Heart left ventricle (tissue), 16 donors: ENCODE measurements around the gene NTRK2. TPM values are rescaled to one million over a fixed set of nuclear protein-coding genes. Genes with fewer than 3 reads are reported as not detected.
A peak's percentile ranks its signal among the peaks of the same experiment; 100 is the strongest.

Experiments used
- ATAC-seq, 4 donors: fragments of 200-7000 bp; cut with Tn5 transposase; one replicate each; pipeline ENCODE4 v1.9.1; 2020 to 2022; ENCODE audit warnings: moderate library complexity in 4 of 4, mild to moderate bottlenecking in 3 of 4, moderate number of reproducible peaks in 1 of 4
- DNase-seq, 5 donors: peaks; one replicate each; pipeline ENCODE4 v3.0.0-alpha.2; 2020
- H3K27ac ChIP-seq, 12 donors: fragments of 200-600 bp; sonication (generic) in 4 of 12; one replicate each; pipeline versions ENCODE4 v1.5.0 to v1.8.0; 2016 to 2022; ENCODE audit warnings: mild to moderate bottlenecking in 2 of 12
- H3K27me3 ChIP-seq, 9 donors: fragments of 200-600 bp; sonication (generic) in 2 of 9; one replicate each; pipeline versions ENCODE4 v1.5.1 to v1.8.0; 2016 to 2022; ENCODE audit warnings: mild to moderate bottlenecking in 3 of 9
- H3K36me3 ChIP-seq, 9 donors: fragments of 200-600 bp; sonication (generic) in 2 of 9; one replicate each; pipeline versions ENCODE4 v1.5.0 to v1.8.0; 2018 to 2022; ENCODE audit warnings: mild to moderate bottlenecking in 2 of 9
- H3K4me1 ChIP-seq, 12 donors: fragments of 200-600 bp; sonication (generic) in 4 of 12; one replicate each; pipeline versions ENCODE4 v1.5.0 to v1.8.0; 2016 to 2022; ENCODE audit warnings: mild to moderate bottlenecking in 3 of 12
- H3K4me3 ChIP-seq, 12 donors: fragments of 200-600 bp; sonication (generic) in 4 of 12; one replicate each; pipeline versions ENCODE4 v1.5.0 to v1.8.0; 2017 to 2022; ENCODE audit warnings: mild to moderate bottlenecking in 9 of 12, moderate library complexity in 4 of 12
- H3K9me3 ChIP-seq, 12 donors: fragments of 200-600 bp; sonication (generic) in 4 of 12; one replicate each; pipeline versions ENCODE4 v1.5.0 to v1.8.0; 2016 to 2022; ENCODE audit warnings: mild to moderate bottlenecking in 1 of 12
- CTCF ChIP-seq, 12 donors: fragments of 200-600 bp; sonication (generic) in 4 of 12; IDR thresholded peaks; one replicate each; pipeline versions ENCODE4 v1.5.0 to v1.8.0; 2018 to 2022; ENCODE audit warnings: antibody characterized with exemption in 12 of 12, mild to moderate bottlenecking in 5 of 12
- POLR2A ChIP-seq, 2 donors: fragments of 450-650 bp; IDR thresholded peaks; one replicate each; pipeline ENCODE4 v1.6.1; 2017; ENCODE audit warnings: antibody characterized with exemption in 2 of 2, mild to moderate bottlenecking in 2 of 2, moderate library complexity in 2 of 2
- WGBS, 4 donors: extraction: QIAGEN DNeasy Blood & Tissue Kit in 2 of 4; methylation state at CpG; one replicate each; pipeline versions ENCODE4 v1.1.5 to v1.1.7; 2013 to 2018; 5-methylcytosine and 5-hydroxymethylcytosine counted together
- intact Hi-C, 10 donors: fragments of 100-400 bp; cut with DNase I; formaldehyde crosslinking; loops; one replicate each; pipeline versions ENCODE4 v1.11.1 to v1.14.2; 2022
- polyA plus RNA-seq, 2 donors: library from polyadenylated mRNA; stranded (reverse); fragments of 200-250 nt; gene quantifications; one replicate each; pipeline ENCODE4 v1.2.3, GENCODE V29; 2013
- total RNA-seq, 9 donors: library from RNA; depleted of rRNA in 2 of 9; stranded (reverse); fragments of >200 nt in 2 of 9; fragmentation: NEBNext Ultra II Directional in 3 of 9; extraction: Animal tissue kit (Norgen Biotek cat#: 25700) in 3 of 9; gene quantifications; one replicate each; pipeline versions ENCODE4 v1.1.0 to v1.2.4, GENCODE V29; 2016 to 2023
- donor health status: ischemic (EF 13 %, LVEDD 7.1; RV severe dilation, severe dysfunction).
- donor health status: healthy with polysubstance abuse.
- donor health status: DM: no; HTN: yes; CAD: no.
- donor health status: DM: no; HTN: no; CAD: no.
- donor health status: ischemic (EF 25% LVEDD 6.9; RV normal size, moderate dysfunction).
- donor health status: ischemic (EF 25% LVEDD 5.7; RV mildly dilated, moderate dysfunction).
- donor health status: healthy.
- donor health status: DM: yes; HTN: yes; CAD: no.
- donor health status: ischemic (EF 35%, LVEDD 5.7; RV mildly dilated, moderate dysfunction).
- donor health status: nonischemic (EF 11% LVEDD 7.7; RV severe dilation, severe dysfunction).
- donor health status: DM: yes; HTN: yes; CAD: no.
- donor health status: PGD.
- donor health status: ischemic (EF 29% LVEDD 5.4; RV normal size, mild dysfunction).
- donor health status: nonischemic (EF 23%, LVEDD 6.1; RV moderate dilation, normal function).

Gene NTRK2
- total and polyA plus RNA-seq, 11 donors = 0.86 to 16.0 (median 2.4) TPM

- TF ChIP-seq POLR2A (IDR thresholded peaks at IDR 0.05) (no peak), CTCF (IDR thresholded peaks at IDR 0.05) (no peak)
Measured at GRCh38 chr9:84755380-84755779, 85.9 kb downstream of the NTRK2 start.

GRCh38 chr9:84756171-84756570 lies 86.6 kb downstream of the NTRK2 start:
- Histone ChIP-seq H3K36me3 (no peaks in the 10 kb centered on the region), H3K27ac (peak overlapping the region in 2 of 12 donors; percentile 14 to 17), H3K27me3 (no peaks in the 10 kb centered on the region), H3K4me1 (peaks cover 0 to 42% (median 0%) of the 10 kb centered on the region in 12 donors), H3K9me3 (no peaks in the 10 kb centered on the region), H3K4me3 (no peak overlapping the region)
- intact Hi-C loops = no loop called here
- TF ChIP-seq CTCF (IDR thresholded peaks at IDR 0.05) (no peak), POLR2A (IDR thresholded peaks at IDR 0.05) (no peak)
- WGBS, 4 donors = 56 to 69% (median 62%) methylated on average over 4 of the region's 4 CpGs
- ATAC-seq (no peak), DNase-seq (no peak)

More at GRCh38 chr9:84755380-84755779, 85.9 kb downstream of the NTRK2 start:
- Histone ChIP-seq H3K27ac (no peak overlapping the region), H3K4me3 (no peak overlapping the region), H3K27me3 (no peaks in the 10 kb centered on the region), H3K4me1 (peaks cover 0 to 42% (median 0%) of the 10 kb centered on the region in 12 donors), H3K9me3 (no peaks in the 10 kb centered on the region), H3K36me3 (no peaks in the 10 kb centered on the region)
- ATAC-seq = no peak
- intact Hi-C loops = no loop called here
- WGBS, 4 donors = 84 to 89% (median 87%) methylated on average over 5 of the region's 5 CpGs
- DNase-seq = no peak

GRCh38 chr9:84756731-84757130 lies 87.2 kb downstream of the NTRK2 start:
- intact Hi-C loops = no loop called here
- Histone ChIP-seq H3K4me3 (no peak overlapping the region), H3K27ac (peak overlapping the region in 2 of 12 donors; percentile 14 to 17), H3K27me3 (no peaks in the 10 kb centered on the region), H3K4me1 (peaks cover 0 to 41% (median 0%) of the 10 kb centered on the region in 12 donors), H3K9me3 (peaks cover 0 to 3% (median 0%) of the 10 kb centered on the region in 12 donors), H3K36me3 (no peaks in the 10 kb centered on the region)
- ATAC-seq (no peak), DNase-seq (no peak)
- WGBS, 4 donors = 33 to 67% (median 48%) methylated on average over 1 of the region's 1 CpG
- no peak for TF ChIP-seq POLR2A (IDR thresholded peaks at IDR 0.05)
- TF ChIP-seq CTCF (IDR thresholded peaks at IDR 0.05) = no peak

GRCh38 chr9:84758817-84759216 lies 89.3 kb downstream of the NTRK2 start:
- no peak overlapping the region for H3K27ac ChIP-seq
- intact Hi-C loops = no loop called here
- H3K9me3 ChIP-seq = peaks cover 0 to 6% (median 0%) of the 10 kb centered on the region in 12 donors
- peaks cover 0 to 28% (median 0%) of the 10 kb centered on the region in 12 donors for H3K4me1 ChIP-seq
- WGBS, 4 donors = 94 to 98% (median 96%) methylated on average over 1 of the region's 1 CpG
- H3K36me3 ChIP-seq = no peaks in the 10 kb centered on the region
- no peak overlapping the region for H3K4me3 ChIP-seq
- H3K27me3 ChIP-seq = no peaks in the 10 kb centered on the region
- ATAC-seq = no peak
- TF ChIP-seq CTCF (IDR thresholded peaks at IDR 0.05) = no peak
- TF ChIP-seq POLR2A (IDR thresholded peaks at IDR 0.05) = no peak
- no peak for DNase-seq
